ENCODE measurements around the gene BTBD16. TPM values are rescaled to one million over a fixed set of nuclear protein-coding genes. Genes with fewer than 3 reads are reported as not detected.

BTBD16 gene
- total RNA-seq, 4 donors from 2014 or later = not detected

GRCh38 chr10:122240401-122240800 lies 30.7 kb upstream of the BTBD16 start:
- TF ChIP-seq CTCF (IDR thresholded peaks at IDR 0.05; ENCODE audit: low read depth) = no peak

- TF ChIP-seq CTCF (IDR thresholded peaks at IDR 0.05; ENCODE audit: low read depth) = no peak
These were observed 29.3 kb upstream of the BTBD16 start for GRCh38 chr10:122241836-122242235.

- no peak for TF ChIP-seq CTCF (IDR thresholded peaks at IDR 0.05; ENCODE audit: low read depth)
These were observed 27.5 kb upstream of the BTBD16 start for GRCh38 chr10:122243550-122243949.

- TF ChIP-seq CTCF (IDR thresholded peaks at IDR 0.05; ENCODE audit: low read depth) = no peak
These were observed 26.8 kb upstream of the BTBD16 start for GRCh38 chr10:122244001-122244975.

GRCh38 chr10:122245136-122245535 lies 26.0 kb upstream of the BTBD16 start:
- no peak for TF ChIP-seq CTCF (IDR thresholded peaks at IDR 0.05; ENCODE audit: low read depth)

GRCh38 chr10:122245897-122246296 lies 25.2 kb upstream of the BTBD16 start:
- TF ChIP-seq CTCF (IDR thresholded peaks at IDR 0.05; ENCODE audit: low read depth) = no peak

- TF ChIP-seq CTCF (IDR thresholded peaks at IDR 0.05; ENCODE audit: low read depth) = no peak
These were observed 24.1 kb upstream of the BTBD16 start for GRCh38 chr10:122246830-122247520.

Measured in subcutaneous adipose tissue (tissue), 4 donors.